K562 (cell line): ENCODE data around the gene PHKB. TPM values are rescaled to one million over a fixed set of nuclear protein-coding genes. Genes with fewer than 3 reads are reported as not detected.

Experiments used
- ATAC-seq: fragments of 200-7000 bp; cut with Tn5 transposase; 3 replicates; pipeline ENCODE4 v1.9.1; 2020; ENCODE audit warnings: moderate library complexity
- BruUV-seq: library from RNA; stranded (reverse); fragments of 400-500 nt; replicated peaks from 2 replicates; lab custom pipeline; 2021; lab: Mats Ljungman, UMichigan
- CTCF ChIA-PET: fragments of 300-600 bp; formaldehyde crosslinking; extraction: SDS; loops from one replicate; lab custom pipeline; 2021; ENCODE audit warnings: low intra/inter-chr PET ratio; lab: Yijun Ruan, JAX
- POLR2A ChIA-PET: fragments of 300-600, 350-650 bp; sonication (Branson Sonifier 250); formaldehyde crosslinking; extraction: SDS; loops from one replicate; lab custom pipeline; 2021; ENCODE audit warnings: antibody characterized with exemption, inconsistent platforms; lab: Yijun Ruan, JAX
- DNase-seq, 4 experiments: peaks; one replicate each; pipeline versions ENCODE4 v3.0.0 to v3.0.0-alpha.2; 2011 to 2018; ENCODE audit warnings: low spot score in 3 of 4, mixed read lengths in 3 of 4; ENCODE audit errors: extremely low read depth in 1 of 4
- FAIRE-seq: peaks from 2 replicates; lab custom pipeline; 2011; peaks lifted over from hg19 to GRCh38; lab: Jason Lieb, UNC
- H2AFZ ChIP-seq: 2 replicates; pipeline ENCODE4 v1.6.0; 2011; ENCODE audit warnings: low read depth, low read length, control low read depth, inconsistent platforms
- H3K27ac ChIP-seq: fragments of 200-600 bp; 3 replicates; pipeline ENCODE4 v1.8.0; 2011; ENCODE audit warnings: low read depth, mild to moderate bottlenecking, control low read depth, inconsistent platforms, low read length, moderate library complexity, mixed read lengths; ENCODE audit errors: extremely low read depth
- H3K27me3 ChIP-seq, 2 experiments: fragments of 300-600 bp in 1 of 2; 2 replicates in 1 of 2; 3 replicates in 1 of 2; pipeline versions ENCODE4 v1.6.0 to v1.8.0; 2011; ENCODE audit warnings: inconsistent platforms in 2 of 2, low read length in 2 of 2, mild to moderate bottlenecking in 1 of 2, mixed read lengths in 1 of 2, moderate library complexity in 1 of 2; ENCODE audit not compliant: control insufficient read depth in 2 of 2, insufficient read depth in 2 of 2
- H3K36me3 ChIP-seq: fragments of 300-600 bp; 3 replicates; pipeline ENCODE4 v1.8.0; 2011; ENCODE audit warnings: mild to moderate bottlenecking, low read length, inconsistent platforms; ENCODE audit not compliant: control insufficient read depth, insufficient read depth
- H3K4me1 ChIP-seq, 2 experiments: fragments of 200-600 bp in 1 of 2; replicated peaks in 1 of 2; 2 replicates in 1 of 2; 3 replicates in 1 of 2; pipeline versions ENCODE4 v1.5.1 to v1.8.0; 2011; ENCODE audit warnings: inconsistent platforms in 2 of 2, low read length in 2 of 2, mild to moderate bottlenecking in 1 of 2, mixed read lengths in 1 of 2, moderate library complexity in 1 of 2; ENCODE audit not compliant: control insufficient read depth in 2 of 2, insufficient read depth in 2 of 2
- H3K4me2 ChIP-seq: 2 replicates; pipeline ENCODE4 v1.6.1; 2011; ENCODE audit warnings: low read length, control low read depth, inconsistent platforms, mixed read lengths; ENCODE audit not compliant: insufficient read depth
- H3K4me3 ChIP-seq: fragments of 200-600 bp; sonication (generic), shearing (Covaris generic); 2 replicates; pipeline ENCODE4 v1.5.1; 2016; ENCODE audit warnings: control low read depth, inconsistent platforms
- H3K79me2 ChIP-seq: fragments of 200-600 bp; 3 replicates; pipeline ENCODE4 v1.8.0; 2011; ENCODE audit warnings: low read length, inconsistent platforms; ENCODE audit not compliant: control insufficient read depth, insufficient read depth
- H3K9ac ChIP-seq, 2 experiments: 2 replicates each; pipeline versions ENCODE4 v1.6.0 to v1.6.1; 2011; ENCODE audit warnings: low read depth in 2 of 2, low read length in 2 of 2, control low read depth in 1 of 2, inconsistent platforms in 1 of 2, mild to moderate bottlenecking in 1 of 2, mixed read lengths in 1 of 2; ENCODE audit not compliant: insufficient read depth in 1 of 2
- H3K9me1 ChIP-seq: one replicate; pipeline ENCODE4 v1.6.0; 2011; ENCODE audit warnings: inconsistent platforms, mild to moderate bottlenecking, low read length, moderate library complexity; ENCODE audit not compliant: control insufficient read depth, insufficient read depth
- H3K9me3 ChIP-seq: replicated peaks from 2 replicates; pipeline ENCODE4 v1.5.1; 2011; ENCODE audit warnings: low read depth, low read length, inconsistent platforms; ENCODE audit not compliant: control insufficient read depth, insufficient read depth
- H4K20me1 ChIP-seq: replicated peaks from 2 replicates; pipeline ENCODE4 v1.6.1; 2011; ENCODE audit warnings: low read length, inconsistent platforms, mixed read lengths; ENCODE audit not compliant: control insufficient read depth, insufficient read depth
- ELF4 ChIP-seq: fragments of 450-650 bp; formaldehyde crosslinking; IDR thresholded peaks from 2 replicates; pipeline ENCODE4 v1.4.0; 2022; ENCODE audit warnings: missing genetic modification characterization
- HNRNPK ChIP-seq: fragments of 200-400 bp; formaldehyde crosslinking; IDR thresholded peaks from one replicate; pipeline ENCODE4 v1.6.1; 2018; ENCODE audit warnings: mild to moderate bottlenecking, low read depth, low read length; ENCODE audit not compliant: poor library complexity, severe bottlenecking
- MITF ChIP-seq: IDR thresholded peaks from 2 replicates; pipeline ENCODE4 v1.6.1; 2014; ENCODE audit warnings: antibody characterized with exemption
- PHB ChIP-seq: fragments of 250-450 bp; sonication (Bioruptor Pico); IDR thresholded peaks from 2 replicates; pipeline ENCODE4 v1.5.0; 2021
- PTRF ChIP-seq: fragments of 450-650 bp; IDR thresholded peaks from 2 replicates; pipeline ENCODE4 v1.6.1; 2016; ENCODE audit warnings: mild to moderate bottlenecking, missing genetic modification characterization, missing compliant biosample characterization
- TAF7 ChIP-seq: fragments of 450-650 bp; IDR thresholded peaks from 2 replicates; pipeline ENCODE4 v1.6.1; 2016; ENCODE audit warnings: missing genetic modification characterization, missing compliant biosample characterization
- ZC3H11A ChIP-seq: IDR thresholded peaks from 2 replicates; pipeline ENCODE4 v1.6.1; 2012; ENCODE audit warnings: low read depth, low read length, improper control_type of control experiment
- ZNF282 ChIP-seq: sonication (generic); formaldehyde crosslinking; IDR thresholded peaks from 2 replicates; pipeline ENCODE4 v1.8.1; 2023; ENCODE audit warnings: missing genetic modification reagents
- ZNF41 ChIP-seq: fragments of 250-450 bp; sonication (Bioruptor Pico); conservative IDR thresholded peaks from 2 replicates; pipeline ENCODE4 v1.4.0; 2020; ENCODE audit warnings: mild to moderate bottlenecking
- WGBS: fragments of 100-300 bp; shearing (Covaris generic); methylation state at CpG from one replicate; pipeline ENCODE4 v1.1.6; 2016; ENCODE audit warnings: low coverage, mixed read lengths; ENCODE audit not compliant: insufficient coverage; ENCODE audit errors: missing lambda C conversion rate; 5-methylcytosine and 5-hydroxymethylcytosine counted together
- in situ Hi-C: fragments of 300-500 bp; cut with MboI; formaldehyde crosslinking; loops from 4 replicates; pipeline ENCODE4 v1.15.0; 2018; ENCODE audit warnings: inconsistent platforms, mixed read lengths
- intact Hi-C: fragments of 100-400 bp; cut with micrococcal nuclease; formaldehyde crosslinking; loops from 2 replicates; pipeline ENCODE4 v1.14.2; 2022
- polyA plus RNA-seq, 8 experiments: library from polyadenylated mRNA; depleted of rRNA in 4 of 8; stranded (reverse) in 5 of 8; unstranded in 3 of 8; fragments of >200 nt; fragmentation: Nextera tagmentation in 2 of 8; fragmentation: Illumina TruSeq in 1 of 8; extraction: Ambion mirVana in 2 of 8; extraction: Trizol in 1 of 8; gene quantifications; 2 replicates each; pipeline versions ENCODE4 v1.2.1 to v1.2.3, GENCODE V29; 2011 to 2014; ENCODE audit warnings: inconsistent platforms in 1 of 8, missing spikeins in 1 of 8
- total RNA-seq, 7 experiments: library from RNA; depleted of rRNA in 6 of 7; stranded (reverse); fragments of >200 nt in 6 of 7; fragmentation: Illumina TruSeq in 2 of 7; extraction: Trizol in 2 of 7; gene quantifications; 2 replicates each; pipeline versions ENCODE4 v1.2.1 to v1.2.3, GENCODE V29; 2011 to 2021; ENCODE audit warnings: low replicate concordance in 1 of 7

The PHKB gene
- total and polyA plus RNA-seq, 9 of the 15 experiments (the other 6 are each of a cell fraction or from before 2014, with no cell fraction given): 24.7 to 92.3 (median 67.0) TPM

- TF ChIP-seq HNRNPK (no peak), ZNF282 (CRISPR knock-in tag) (no peak)
- TF ChIP-seq, all 486 proteins: peak for 0
- intact Hi-C loops (no loop called here), in situ Hi-C loops (no loop called here)
- no peak overlapping the region for H3K27ac ChIP-seq
- 82% methylated on average over 4 of the region's 4 CpGs for WGBS
- H3K9me3 ChIP-seq: no peaks in the 10 kb centered on the region
- no TSS peak for BruUV-seq
- H3K4me3 ChIP-seq: no peak overlapping the region
- POLR2A ChIA-PET: no interaction called here
- no peak overlapping the region for H2AFZ ChIP-seq
- no peak overlapping the region for H3K4me2 ChIP-seq
- H3K27me3 ChIP-seq: no peaks in the 10 kb centered on the region
- H3K9ac ChIP-seq: no peak overlapping the region
- FAIRE-seq: no peak
- CTCF ChIA-PET: no interaction called here
- DNase-seq: no peak
- ATAC-seq: peak; percentile 63
- H3K4me1 ChIP-seq: no peaks in the 10 kb centered on the region
- peaks cover 2% of the 10 kb centered on the region; the same call in 1 of the 3 replicates for H3K36me3 ChIP-seq
- no peaks in the 10 kb centered on the region for H3K9me1 ChIP-seq
- no peaks in the 10 kb centered on the region for H3K79me2 ChIP-seq
- H4K20me1 ChIP-seq: no peaks in the 10 kb centered on the region
Observed at GRCh38 chr16:47705266-47705665, 244.1 kb downstream of the PHKB start.

- intact Hi-C loops: no loop called here
- ChIA-PET CTCF (no interaction called here), POLR2A (no interaction called here)
- no peak overlapping the region for H2AFZ ChIP-seq
- no peak for TF ChIP-seq PHB (CRISPR knock-in tag)
- no peak for TF ChIP-seq ELF4
- no peak for TF ChIP-seq TAF7
- no peak for TF ChIP-seq ZC3H11A
- TF ChIP-seq ZNF41: peak; percentile 94
- TF ChIP-seq PTRF (tag): no peak
- TF ChIP-seq MITF: no peak
- H3K4me3 ChIP-seq: no peak overlapping the region
- DNase-seq (no peak), ATAC-seq (no peak), FAIRE-seq (no peak)
- H3K4me2 ChIP-seq: no peak overlapping the region
- no TSS peak for BruUV-seq
- H3K9me3 ChIP-seq: no peaks in the 10 kb centered on the region
- H3K27ac ChIP-seq: no peak overlapping the region
- H3K27me3 ChIP-seq: peaks cover 2 to 8% of the 10 kb centered on the region in 2 experiments; a peak in 3 of 5 replicates
- H3K9me1 ChIP-seq: no peaks in the 10 kb centered on the region
- 51% methylated on average over 3 of the region's 4 CpGs for whole genome bisulfite sequencing
- no peaks in the 10 kb centered on the region for H3K79me2 ChIP-seq
- no peaks in the 10 kb centered on the region for H3K36me3 ChIP-seq
- no peaks in the 10 kb centered on the region for H4K20me1 ChIP-seq
- in situ Hi-C loops: no loop called here
- no peak overlapping the region for H3K9ac ChIP-seq
- peaks cover 0 to 5% of the 10 kb centered on the region in 2 experiments; a peak in 2 of 5 replicates for H3K4me1 ChIP-seq
Observed at GRCh38 chr16:47711809-47712208, 250.7 kb downstream of the PHKB start.
